NOMO-1 (cell line): ENCODE data around the gene XXYLT1.
A peak's percentile ranks its signal among the peaks of the same experiment; 100 is the strongest.

Source experiments
- DNase-seq, 2 experiments: peaks; one replicate each; lab custom pipeline; 2025; ENCODE audit not compliant: unreplicated experiment in 2 of 2; lab: John Stamatoyannopoulos, UW

XXYLT1 gene

DNA sequence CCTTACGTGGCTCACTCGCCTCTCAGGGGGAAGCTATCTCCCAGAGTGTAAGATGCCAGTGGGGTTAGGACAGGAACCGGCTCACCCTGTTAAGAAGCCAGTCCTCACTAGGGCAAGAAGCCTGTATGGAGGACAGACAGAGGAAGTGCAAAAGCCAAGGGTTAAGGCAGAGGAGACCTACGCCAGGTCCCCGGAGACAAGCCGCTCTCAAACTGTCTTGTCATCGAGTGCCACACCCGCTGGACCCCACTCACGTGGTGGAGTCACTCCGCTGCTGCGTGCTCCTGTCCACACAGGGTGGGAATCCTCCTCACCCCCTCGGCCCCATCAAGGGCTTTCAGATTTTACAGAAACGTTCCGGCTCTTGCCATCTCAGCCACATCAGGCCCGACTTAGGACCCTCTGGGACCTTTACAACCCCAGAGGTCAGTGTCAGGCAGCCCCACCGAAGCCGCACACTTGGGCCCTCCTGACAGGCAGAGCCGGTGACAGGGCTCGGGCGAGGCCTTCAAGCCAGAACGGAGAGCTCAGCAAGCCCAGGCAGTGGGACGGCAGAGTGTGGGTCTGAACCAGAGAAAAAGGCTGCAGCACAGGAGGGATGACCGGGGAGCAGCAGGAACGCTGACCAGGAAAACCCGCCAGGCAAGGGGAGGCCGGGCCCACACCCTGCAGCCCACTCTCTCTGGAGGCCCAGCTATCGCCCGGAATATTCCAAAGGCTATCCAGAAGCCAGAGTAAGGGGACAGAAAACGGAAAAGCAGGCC, 61.7 kb downstream of the XXYLT1 start:
- DNase-seq = no peak

DNA sequence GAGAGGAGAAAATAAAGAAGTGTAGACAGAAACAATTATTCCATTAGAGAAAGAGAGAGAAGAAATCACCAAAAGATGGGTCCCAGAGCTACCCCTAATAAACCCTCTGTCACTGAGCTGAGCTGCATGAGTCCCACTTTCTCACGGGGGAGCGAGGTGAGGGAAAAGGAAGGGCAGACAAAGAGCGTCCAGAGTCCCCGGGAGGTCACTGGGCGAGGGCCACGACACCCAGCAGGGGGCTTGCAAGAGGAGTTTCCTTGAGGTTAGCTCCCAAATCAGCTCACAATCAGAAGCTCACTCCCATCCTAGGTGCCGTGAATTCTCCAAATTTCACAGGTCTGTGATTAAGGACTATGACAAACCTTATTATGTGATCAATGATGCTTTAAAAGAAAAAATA, 62.3 kb downstream of the XXYLT1 start:
- no peak for DNase-seq

DNA sequence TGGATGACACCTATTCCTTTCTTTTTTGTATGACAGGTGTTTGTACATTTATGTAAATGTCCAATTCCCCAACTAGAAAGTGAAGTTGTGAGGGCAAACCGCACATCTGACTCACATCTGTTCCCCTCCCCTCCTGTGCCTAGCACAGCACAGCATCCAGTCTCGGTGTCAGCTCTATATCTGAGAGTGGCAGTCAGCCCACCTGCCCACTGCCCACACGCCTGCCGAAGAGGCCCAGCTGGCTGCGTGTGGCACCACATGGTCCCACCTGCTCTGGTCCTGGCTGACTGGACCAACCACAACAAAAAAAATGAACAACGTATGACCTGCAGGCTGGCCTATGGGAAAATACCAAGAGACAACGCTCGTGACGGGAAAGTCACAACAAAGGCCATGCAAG, 62.8 kb downstream of the XXYLT1 start:
- no peak for DNase-seq

DNA sequence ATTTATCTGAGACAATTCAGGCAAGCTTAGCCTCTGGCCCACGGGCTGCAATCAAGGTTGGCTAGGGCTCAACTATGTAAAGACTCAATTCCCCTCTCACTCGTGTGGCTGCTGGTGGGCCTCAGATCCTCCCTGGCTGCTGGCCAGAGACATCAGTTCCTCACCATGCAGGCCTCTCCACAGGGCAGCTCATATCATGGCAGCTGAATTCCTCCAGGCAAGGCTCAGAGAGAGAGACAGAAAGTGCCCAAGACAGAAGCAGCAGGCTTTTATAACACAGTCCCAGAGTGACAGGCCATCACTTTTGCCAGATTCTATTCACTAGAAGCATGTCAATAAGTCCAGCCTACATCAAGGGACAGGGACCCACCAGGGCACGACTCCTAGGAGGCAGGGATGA, 63.2 kb downstream of the XXYLT1 start:
- DNase-seq = no peak

DNA sequence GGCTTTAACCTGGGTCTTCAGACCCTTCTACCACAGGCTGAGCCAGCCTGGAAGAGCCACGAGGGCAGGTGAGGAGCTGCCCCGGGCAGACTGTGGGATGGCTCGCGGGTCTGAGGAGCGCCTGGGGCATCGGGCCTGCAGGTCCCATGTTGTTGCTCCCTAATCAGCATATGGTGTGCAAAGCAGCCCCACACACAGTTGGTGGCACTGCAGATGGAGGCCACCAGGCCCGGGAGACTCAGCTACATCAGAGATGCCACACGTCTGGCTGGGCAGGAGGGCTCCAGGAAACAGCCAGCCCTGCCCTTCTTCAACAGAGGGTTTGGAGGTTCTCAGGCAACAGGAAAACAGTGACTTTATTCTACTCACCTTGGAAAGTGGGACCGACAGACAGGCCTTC, 63.9 kb downstream of the XXYLT1 start:
- no peak for DNase-seq

DNA sequence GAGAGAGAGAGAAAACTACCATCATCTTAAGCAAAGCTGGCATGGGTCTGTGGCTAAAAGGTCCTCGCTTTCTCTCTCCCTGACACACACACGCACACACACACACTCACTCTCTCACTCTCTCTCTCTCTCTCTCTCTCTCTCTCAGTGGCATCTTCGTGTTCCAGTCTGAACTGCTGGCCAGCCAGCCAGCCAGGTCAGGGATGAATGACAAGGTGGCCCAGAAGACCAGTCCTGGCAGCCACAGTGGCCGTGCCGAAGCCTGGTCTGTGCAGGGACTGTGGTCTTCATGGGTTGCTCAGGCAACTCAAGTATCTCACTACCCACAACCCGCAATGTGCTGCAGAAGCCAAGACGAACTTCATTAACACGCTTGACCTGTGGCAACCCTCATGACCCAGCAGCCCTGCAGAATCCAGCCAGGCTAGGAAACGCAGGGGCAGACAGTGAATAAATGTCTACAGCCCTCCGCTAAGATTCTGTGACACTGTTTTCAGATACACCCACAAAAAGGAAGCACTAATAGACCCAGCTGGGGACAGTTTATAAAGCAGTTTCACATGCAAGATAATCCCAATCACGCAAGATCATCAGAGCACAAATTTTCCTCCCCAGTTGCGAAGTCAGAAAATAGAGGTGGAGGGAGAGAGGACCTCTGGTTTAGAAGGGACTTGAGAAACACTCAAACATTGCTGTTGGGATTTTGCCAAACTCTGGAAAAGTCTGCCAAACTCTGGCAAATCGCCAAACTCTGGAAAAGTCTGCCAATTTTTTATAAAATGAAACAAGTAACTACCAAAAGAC, 66.4 kb downstream of the XXYLT1 start:
- DNase-seq = peak; percentile 47 to 69

DNA sequence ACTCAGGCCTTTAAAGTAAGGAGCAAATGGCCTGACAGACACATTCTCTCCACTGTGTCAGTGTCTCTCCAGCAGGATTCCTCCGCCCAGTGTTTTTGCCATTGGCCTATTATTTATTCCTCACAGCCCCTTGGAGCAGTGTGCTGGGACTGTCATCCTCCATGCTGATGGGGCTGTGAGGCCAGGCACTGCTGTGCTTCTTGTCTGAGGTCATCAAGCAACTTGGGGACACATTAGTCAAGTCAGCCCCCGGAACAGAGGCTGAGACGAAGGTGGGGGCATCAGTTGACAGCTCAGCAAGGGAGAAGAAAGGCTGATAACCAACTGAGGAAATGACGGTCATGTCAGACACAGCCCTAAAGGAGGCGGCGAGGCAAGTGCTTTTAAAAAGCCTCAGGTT, 67.4 kb downstream of the XXYLT1 start:
- no peak for DNase-seq

DNA sequence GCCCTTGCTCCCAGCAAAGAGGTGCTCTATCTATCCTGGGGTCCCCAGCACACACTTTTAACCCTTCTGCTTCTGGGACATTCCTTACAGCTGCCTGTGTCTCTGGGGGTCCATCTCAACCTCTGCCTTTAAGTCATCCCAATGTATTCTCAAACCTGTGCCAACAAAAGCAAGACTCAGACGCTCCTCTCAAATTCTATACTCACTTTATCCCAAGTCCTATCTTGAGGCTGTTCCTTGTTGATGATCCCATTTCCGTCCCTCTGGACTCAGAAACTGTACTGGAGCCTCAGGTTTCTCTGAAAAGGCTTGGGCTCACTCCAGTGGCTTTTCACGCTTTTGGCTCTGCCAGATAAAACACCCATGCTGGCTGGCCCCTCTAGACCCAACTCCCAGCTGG, 69.7 kb downstream of the XXYLT1 start:
- DNase-seq = no peak

DNA sequence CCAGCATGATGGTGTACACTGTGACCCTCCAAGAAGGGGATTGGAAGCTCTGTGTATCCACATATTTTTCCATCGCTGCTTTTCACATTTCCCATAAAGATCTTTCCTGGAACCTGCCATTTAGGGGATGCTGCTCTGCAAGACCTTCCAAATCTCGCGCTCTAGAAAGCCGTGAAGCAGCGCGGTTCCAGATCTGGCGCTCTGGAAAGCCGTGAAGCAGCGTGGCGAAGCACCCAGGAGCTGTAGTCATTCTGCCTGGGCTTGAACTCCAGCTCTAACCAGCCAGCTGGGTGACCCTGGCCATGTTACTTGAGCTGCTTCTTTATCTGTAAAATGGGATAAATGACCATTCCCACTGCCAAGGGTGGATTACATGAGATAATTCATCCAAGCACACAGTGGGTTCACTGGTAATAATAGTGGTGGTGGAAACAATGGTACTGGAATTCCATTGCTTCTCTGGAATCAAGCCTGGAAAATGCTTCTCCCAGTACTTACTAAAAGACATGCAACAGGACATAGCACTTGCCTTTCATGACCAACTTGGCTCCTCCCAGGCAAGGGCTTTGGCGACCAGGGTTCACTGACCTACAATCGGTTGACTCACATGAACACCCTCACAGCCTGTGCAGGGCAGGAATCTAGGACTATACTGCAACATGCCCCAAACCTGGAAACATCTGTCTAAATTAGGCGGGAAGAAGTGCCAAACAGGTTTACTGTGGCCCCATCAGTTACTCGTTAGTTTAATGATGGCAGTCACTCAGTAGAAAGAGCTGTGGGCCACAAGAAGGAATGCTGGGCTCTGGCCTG, 70.7 kb downstream of the XXYLT1 start:
- DNase-seq = no peak

DNA sequence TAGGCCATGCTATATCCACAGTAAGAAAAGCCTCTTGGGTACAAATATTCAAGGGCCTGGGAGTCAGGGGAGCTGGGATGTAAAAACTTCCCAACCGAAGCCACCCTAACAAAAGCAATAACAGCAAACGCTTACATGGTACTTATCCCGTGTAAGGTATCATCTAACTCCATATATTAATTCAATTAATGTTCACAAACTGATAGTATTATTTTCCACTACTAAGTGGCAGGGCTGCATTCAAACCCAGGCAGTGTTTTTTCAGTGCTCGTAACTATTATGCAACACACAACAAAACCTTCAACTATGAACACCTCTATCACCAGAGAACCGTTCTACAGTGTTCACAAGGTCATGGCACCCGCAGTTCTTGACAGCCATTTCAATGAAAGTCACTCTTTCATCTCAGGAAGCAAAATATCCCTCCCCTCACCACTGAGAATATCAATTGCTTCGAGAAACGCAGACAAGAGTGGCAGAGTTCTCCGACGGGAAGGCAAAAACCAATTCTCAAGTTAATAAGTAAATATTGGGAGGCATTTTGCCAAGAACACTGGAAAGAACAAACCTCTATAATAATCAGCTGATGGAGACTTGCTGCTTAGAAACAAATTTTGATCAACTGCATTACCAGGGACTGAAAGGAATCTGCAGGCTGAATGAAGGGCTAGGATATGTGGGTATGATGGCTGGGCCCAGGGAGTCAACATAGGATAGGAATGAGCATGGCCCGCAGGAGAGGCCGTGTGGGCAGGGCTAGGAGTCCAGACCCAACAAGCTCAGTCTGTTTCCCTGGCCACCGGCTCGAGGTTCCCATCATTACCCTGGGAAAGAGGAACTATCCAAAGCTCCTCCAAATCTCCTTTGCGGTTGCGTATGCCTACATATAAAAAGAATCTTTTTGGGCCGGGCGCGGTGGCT, 72.3 kb downstream of the XXYLT1 start:
- no peak for DNase-seq

DNA sequence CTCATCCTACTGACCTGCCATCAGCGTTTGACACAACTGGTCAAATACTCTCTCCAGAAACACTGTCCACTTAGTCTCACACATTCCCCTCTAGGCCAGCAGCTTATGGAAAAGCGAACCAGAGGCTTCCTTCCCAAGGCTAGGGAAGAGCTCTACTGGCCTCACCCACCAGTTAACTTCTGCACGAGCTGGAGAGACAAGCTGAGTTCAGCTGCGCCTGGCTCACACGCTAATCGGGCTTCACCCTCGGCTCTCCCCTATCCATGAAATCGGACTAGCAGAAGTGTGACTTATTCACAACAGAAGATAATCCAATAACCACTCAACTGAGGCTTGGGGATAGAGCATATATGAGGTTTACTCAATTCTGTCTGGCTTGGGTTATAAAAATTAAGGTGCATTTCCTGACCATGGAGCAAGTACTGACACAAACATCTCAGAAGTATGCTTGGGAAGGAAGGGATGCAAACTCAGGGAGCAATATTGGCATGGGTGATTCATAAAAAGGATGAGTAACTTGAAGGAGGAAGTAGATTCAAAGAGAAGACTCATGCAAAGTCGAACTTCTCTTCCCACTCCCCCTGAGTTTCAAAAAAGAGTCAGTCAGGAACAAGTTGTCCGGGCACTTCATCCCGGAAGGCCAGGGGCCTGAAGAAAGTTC, 73.1 kb downstream of the XXYLT1 start:
- DNase-seq = peak; percentile 16 to 71

DNA sequence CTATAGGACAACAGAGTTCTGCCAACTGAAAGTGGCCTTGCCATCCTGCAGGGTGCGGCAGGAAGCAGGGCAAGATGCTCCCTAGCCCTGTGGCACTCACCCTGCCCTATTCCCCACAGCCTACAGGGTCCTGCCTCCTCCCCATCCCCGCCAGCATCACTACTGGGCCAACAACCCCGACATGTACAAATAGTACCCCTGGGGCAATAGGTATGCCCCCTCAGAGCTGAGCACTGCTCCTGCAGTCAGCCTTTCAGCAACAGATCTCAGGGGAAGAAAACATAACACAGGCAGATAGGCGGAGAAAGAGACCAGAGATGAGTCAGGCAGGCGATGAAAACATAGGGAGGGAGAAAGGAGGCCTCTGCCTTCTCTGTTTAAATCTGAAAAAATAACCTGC, 74.7 kb downstream of the XXYLT1 start:
- DNase-seq = no peak

DNA sequence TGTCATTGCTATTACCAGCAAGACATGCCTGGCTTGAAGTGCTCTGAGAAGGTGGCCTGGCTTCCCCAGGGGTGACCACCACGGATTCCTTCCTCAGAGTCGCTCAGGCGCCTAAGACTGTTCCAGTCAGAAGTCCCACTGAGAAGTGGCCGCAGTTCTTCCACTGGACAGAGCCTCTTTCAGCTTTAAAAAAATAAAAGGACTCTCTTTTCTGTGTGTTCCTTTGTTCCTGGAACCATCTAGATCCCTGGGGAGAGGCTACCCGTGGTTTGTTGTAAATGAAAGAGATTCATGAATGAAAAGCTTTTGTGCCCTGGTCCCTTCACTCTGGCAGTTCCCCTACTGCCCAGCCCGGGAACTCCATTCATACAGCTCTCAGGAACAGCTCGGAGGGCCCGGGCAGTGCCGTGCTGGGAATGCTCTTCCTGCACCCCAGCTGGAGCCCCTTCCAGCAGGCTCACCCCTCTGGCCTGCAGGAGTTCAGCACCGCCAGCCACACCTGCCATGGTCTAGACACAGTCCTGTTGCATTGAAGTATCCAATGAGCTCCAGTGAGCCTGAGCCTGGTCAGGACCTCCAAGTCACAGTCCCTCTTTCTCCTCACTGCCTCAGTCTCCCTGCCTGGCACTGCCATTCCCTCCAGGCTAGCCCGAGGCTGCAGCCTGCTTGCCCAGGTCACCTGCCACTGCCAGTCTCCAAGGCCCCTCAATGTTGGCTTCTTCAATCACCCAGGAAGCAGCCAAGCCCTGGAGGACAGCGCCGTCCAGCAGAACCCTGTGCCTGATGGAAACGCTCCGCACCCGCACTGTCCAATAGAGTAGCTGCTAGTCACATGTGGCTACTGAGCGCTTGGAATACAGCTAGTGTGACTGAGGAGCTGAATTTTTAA, 75.4 kb downstream of the XXYLT1 start:
- no peak for DNase-seq

DNA sequence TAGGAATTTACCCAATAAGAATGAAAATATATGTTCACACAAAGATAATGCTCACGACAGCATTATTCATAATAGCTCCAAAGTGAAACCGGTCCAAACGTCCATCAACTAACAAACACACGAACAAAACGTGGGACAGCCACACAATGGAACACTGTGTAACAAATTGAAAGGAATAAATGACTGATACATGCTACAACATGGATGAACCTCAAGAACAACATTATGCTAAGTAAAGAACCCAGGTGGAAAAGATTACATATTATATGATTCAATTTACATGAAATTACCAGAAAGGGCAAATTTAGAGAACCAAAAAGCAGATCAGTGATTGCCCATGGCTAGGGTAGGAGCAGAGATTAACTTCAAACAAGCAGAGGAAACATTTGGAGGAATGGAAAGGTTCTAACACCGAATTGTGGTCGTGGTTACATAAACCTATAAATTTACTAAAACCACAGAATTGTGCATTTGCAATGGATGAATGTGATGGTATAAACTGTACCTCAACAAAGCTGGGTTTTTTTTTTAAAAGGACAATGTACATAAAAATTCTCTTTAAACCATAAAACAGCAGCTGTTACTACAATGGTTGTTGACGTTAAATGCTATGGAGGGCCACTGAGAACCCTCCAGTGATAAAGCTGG, 76.3 kb downstream of the XXYLT1 start:
- DNase-seq = no peak

DNA sequence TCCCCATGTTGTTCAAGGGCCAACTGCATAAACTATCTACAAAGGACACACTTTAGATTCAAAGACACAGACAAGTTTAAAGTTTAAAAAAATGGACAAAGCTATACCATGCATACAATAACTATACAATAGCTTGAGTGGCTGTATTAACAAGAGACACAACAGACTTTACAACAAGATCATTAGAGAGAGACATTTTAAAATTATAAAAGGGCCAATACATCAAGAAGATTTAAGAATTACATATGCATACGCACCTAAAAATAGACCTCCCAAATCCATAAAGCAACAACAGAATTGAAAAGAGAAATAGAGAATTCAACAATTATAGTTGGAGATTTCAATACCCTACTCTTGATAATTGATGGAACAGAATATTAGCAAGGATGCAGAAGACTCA, 79.4 kb downstream of the XXYLT1 start:
- no peak for DNase-seq

DNA sequence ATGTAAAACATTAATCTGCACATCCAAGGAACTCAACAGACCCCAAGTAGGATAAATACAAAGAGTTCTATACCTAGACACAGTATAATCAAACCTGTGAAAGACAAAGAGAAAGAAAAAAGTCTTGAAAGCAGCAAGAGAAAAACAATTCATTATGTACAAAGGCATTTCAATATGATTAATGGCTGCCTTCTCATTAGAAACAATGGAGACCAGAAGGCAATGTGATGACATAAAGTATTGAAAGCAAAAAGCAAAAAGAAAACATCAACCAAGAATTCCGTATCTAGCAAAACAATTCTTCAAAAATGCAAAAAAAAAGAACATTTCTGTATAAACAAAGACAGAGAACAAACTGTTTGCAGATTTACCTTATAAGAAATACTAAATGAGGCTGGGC, 81.1 kb downstream of the XXYLT1 start:
- no peak for DNase-seq

DNA sequence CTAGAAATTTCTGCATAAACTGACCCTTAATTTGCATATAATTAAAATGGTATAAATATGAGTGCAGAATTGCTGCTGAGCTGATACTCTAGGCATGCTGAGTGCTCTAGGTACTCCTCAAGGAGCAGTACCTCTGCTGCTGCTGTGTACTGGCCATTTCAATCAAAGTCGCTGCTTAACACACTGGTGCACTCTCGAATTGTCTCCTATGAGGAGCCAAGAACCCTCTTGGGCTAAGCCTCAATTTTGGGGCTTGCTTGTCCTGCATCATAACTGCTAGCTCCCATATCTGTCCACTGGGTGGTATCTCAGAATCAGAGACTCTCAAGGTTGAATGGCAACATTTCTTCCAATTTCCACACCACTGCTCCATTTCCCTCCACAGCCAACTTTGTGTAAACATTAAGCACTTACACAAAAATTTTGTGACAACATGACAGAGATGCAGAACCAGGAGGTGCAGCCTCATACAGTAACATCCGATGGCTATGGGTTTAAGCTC, 82.5 kb downstream of the XXYLT1 start:
- no peak for DNase-seq
